ENCODE data around the gene PDE6A. TPM values are rescaled to one million over a fixed set of nuclear protein-coding genes. Genes with fewer than 3 reads are reported as not detected.

The PDE6A gene
- total RNA-seq, 1 donor from 2014 or later = 0.25 TPM

DNA sequence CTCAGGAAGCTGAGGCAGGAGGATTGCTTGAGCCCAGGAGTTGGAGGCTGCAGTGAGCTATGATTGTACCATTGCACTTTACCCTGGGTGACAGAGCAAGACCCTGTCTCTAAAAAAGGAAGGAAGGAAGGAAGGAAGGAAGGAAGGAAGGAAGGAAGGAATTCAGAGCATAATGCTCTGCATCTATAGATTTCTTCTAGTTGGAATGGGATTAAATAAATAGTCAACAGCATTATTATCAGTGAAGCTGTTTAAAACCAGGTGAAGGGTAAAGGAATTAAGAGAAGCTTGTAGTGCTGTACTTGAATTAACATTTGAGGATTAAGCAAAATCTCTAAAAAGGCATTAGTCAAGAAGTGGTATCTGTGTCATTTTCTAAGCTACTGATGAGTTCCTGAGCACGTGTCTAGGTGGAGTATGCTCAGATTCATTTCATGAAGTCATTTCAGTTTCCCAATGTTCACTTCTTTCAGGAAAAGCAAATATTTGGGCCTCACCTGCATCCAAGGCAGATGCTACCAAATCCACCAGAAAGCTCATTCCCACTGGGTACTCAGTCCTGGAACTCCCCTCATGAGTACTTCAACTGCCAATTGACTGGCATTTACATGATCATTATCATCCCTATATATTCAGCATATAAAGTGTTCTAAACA, 8.4 kb downstream of the PDE6A start:
- H3K27ac ChIP-seq = no peak overlapping the region
- TF ChIP-seq POLR2AphosphoS5 (IDR thresholded peaks at IDR 0.05; ENCODE audit: insufficient read depth in 1 of 2, low read depth in 1 of 2) = no peak
- TF ChIP-seq POLR2A (IDR thresholded peaks at IDR 0.05) = no peak
- no peak for TF ChIP-seq CTCF (IDR thresholded peaks at IDR 0.05)

DNA sequence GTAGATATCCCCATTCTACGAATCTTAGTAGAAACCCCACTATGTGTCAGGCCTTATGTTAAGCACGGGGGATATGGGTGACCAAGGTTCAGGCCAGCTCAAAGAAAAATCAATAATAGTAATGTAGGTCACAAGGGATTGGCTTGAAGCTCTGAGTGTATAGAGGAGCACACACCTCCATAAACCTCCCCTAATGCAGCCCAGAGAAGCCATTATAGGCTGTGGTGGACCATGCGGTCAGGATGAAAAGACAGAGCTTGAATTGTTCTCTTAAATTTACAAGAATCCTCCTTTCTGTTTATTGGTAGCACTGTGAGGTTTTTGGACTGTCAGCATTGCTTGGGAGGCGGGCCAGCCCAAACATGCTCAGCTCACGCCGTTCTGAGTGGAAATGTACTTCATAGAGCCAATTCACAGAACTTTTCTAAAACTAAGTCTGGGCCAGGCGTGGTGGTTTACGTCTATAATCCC, 9.1 kb downstream of the PDE6A start:
- Histone ChIP-seq H3K4me3 (no peak overlapping the region), H3K27ac (no peak overlapping the region), H3K27me3 (no peaks in the 10 kb centered on the region), H3K9me3 (no peaks in the 10 kb centered on the region), H3K36me3 (no peaks in the 10 kb centered on the region), H3K4me1 (peaks cover 21% of the 10 kb centered on the region)
- intact Hi-C loops (cut with DNase I) = no loop called here
- DNase-seq (ENCODE audit: extremely low spot score in 2 of 2) = no peak
- TF ChIP-seq CTCF (IDR thresholded peaks at IDR 0.05) = no peak

More for the DNA sequence above, 8.4 kb downstream of the PDE6A start:
- Histone ChIP-seq H3K4me1 (peaks cover 21% of the 10 kb centered on the region), H3K4me3 (no peak overlapping the region), H3K9me3 (no peaks in the 10 kb centered on the region), H3K27me3 (no peaks in the 10 kb centered on the region), H3K36me3 (no peaks in the 10 kb centered on the region)
- intact Hi-C loops (cut with DNase I) = no loop called here
- DNase-seq (ENCODE audit: extremely low spot score in 2 of 2) = no peak

DNA sequence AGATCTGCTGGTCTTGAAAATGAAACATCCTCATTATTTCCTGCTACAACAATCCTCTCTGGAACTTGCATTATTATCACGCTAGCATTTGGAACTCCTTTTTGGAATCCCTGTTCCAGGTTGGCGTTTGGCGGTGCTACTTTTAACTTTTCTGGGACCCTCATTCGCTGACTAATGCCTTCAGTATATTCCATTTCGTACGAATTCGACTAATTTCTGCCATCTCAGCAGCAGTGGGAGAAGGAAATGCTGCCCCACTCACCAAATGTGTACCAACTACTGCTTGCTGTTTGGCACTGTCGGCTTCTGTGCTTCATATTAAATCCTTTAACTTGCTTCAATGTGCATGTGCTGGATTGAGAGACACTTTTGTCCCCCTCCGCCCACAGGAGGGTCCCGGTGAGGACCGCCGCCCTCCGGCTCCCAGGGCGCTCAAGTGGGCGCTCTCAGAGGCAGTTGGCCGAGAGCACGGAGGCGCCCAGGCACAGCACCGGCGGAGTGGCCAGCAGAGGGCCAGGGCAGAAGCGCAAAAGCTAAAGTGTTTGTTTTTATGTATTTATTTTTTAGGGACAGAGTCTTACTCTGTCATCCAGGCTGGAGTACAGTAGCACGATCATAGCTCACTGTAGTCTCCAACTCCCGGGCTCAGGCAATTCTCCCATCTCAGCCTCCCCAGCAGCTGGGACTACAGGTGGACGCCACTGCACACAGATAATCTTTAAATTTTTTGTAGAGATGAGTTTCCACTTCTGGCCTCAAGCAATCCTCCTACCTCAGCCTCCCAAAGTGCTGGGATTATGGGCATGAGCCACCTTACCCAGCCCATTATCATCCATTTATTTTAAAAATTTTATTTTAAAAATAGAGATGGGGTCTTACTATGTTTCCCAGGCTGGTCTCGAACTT, 11.9 kb downstream of the PDE6A start:
- H3K4me1 ChIP-seq = peaks cover 10% of the 10 kb centered on the region

DNA sequence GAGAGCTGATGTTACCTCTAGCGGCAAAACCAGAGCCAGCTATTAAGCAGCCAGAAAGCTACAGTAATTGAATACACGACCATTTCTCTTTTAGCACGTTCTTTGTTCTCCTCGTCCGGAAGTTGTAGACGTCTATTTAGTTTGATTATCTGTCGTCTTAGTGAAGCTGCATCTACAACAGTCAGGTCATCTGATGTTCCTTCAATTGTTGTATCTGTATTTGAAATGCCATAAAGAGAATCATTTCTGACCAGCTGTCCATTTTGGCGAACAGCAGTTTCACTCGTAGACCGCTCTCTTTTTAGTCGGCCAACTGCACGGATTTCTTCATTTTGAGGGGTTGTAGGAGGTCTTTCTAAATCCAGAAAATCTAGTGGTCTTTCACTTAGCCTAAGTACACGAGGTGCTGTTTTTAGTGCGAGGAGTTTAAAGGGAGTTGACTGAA, 12.6 kb downstream of the PDE6A start:
- Histone ChIP-seq H3K27ac (no peak overlapping the region), H3K36me3 (no peaks in the 10 kb centered on the region), H3K4me1 (peaks cover 10% of the 10 kb centered on the region), H3K9me3 (no peaks in the 10 kb centered on the region), H3K4me3 (no peak overlapping the region), H3K27me3 (no peaks in the 10 kb centered on the region)
- no peak for DNase-seq (ENCODE audit: extremely low spot score in 2 of 2)
- intact Hi-C loops (cut with DNase I) = no loop called here
- TF ChIP-seq POLR2AphosphoS5 (IDR thresholded peaks at IDR 0.05; ENCODE audit: insufficient read depth in 1 of 2, low read depth in 1 of 2) (no peak), CTCF (IDR thresholded peaks at IDR 0.05) (no peak), POLR2A (IDR thresholded peaks at IDR 0.05) (no peak)

More for the DNA sequence above, 11.9 kb downstream of the PDE6A start:
- H3K27ac ChIP-seq = no peak overlapping the region
- H3K9me3 ChIP-seq = no peaks in the 10 kb centered on the region
- DNase-seq (ENCODE audit: extremely low spot score in 2 of 2) = no peak
- intact Hi-C loops (cut with DNase I) = no loop called here
- no peak overlapping the region for H3K4me3 ChIP-seq
- no peaks in the 10 kb centered on the region for H3K36me3 ChIP-seq
- TF ChIP-seq POLR2AphosphoS5 (IDR thresholded peaks at IDR 0.05; ENCODE audit: insufficient read depth in 1 of 2, low read depth in 1 of 2) = no peak
- no peak for TF ChIP-seq POLR2A (IDR thresholded peaks at IDR 0.05)
- no peak for TF ChIP-seq CTCF (IDR thresholded peaks at IDR 0.05)
- no peaks in the 10 kb centered on the region for H3K27me3 ChIP-seq
